ENCODE data around the gene PTGDR.

DNA sequence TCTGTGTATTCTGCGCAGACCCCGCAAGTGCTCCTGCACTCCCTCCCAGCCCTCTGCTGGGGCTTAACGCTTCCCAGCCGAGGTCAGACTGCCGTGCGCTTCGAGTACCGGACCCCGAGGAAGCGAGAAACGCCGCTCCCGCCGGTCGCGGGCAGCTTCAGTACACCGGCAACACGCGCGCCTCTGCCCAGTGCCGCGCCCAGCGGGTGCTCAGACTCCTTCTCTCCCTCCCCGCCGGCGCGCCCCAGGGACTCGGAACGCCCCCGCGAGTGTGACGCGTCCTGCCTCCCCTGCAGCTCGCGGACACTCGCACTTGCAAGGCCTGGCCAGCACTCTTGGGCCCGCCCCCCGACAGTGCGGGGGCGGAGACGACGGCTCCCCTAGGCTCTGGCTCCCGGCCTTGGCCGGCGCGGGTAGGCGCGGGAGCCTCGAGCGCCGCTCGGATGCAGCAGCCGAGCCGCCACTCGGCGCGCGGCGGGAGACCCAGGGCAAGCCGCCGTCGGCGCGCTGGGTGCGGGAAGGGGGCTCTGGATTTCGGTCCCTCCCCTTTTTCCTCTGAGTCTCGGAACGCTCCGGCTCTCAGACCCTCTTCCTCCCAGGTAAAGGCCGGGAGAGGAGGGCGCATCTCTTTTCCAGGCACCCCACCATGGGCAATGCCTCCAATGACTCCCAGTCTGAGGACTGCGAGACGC, 46.6 kb downstream of the PTGDR start, which contains the start of gene PTGER2:
- peak; percentile 77 to 90 for TF ChIP-seq POLR2AphosphoS5 (IDR thresholded peaks at IDR 0.05)
- no peak for TF ChIP-seq EP300 (IDR thresholded peaks at IDR 0.05)
- TF ChIP-seq, protein P1, sequence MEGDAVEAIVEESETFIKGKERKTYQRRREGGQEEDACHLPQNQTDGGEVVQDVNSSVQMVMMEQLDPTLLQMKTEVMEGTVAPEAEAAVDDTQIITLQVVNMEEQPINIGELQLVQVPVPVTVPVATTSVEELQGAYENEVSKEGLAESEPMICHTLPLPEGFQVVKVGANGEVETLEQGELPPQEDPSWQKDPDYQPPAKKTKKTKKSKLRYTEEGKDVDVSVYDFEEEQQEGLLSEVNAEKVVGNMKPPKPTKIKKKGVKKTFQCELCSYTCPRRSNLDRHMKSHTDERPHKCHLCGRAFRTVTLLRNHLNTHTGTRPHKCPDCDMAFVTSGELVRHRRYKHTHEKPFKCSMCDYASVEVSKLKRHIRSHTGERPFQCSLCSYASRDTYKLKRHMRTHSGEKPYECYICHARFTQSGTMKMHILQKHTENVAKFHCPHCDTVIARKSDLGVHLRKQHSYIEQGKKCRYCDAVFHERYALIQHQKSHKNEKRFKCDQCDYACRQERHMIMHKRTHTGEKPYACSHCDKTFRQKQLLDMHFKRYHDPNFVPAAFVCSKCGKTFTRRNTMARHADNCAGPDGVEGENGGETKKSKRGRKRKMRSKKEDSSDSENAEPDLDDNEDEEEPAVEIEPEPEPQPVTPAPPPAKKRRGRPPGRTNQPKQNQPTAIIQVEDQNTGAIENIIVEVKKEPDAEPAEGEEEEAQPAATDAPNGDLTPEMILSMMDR (IDR thresholded peaks at IDR 0.05): no peak
